IPS-18c (cell line): ENCODE data around the gene DTX3L.

Experiments
- H3K4me3 ChIP-seq: 2 replicates; pipeline ENCODE4 v1.7.0; 2013; ENCODE audit warnings: low read depth, mild to moderate bottlenecking, low read length, moderate library complexity; ENCODE audit not compliant: insufficient read depth
- H3K9me3 ChIP-seq: one replicate; pipeline ENCODE4 v1.6.1; 2013; ENCODE audit warnings: mild to moderate bottlenecking, low read length, moderate library complexity; ENCODE audit not compliant: control insufficient read depth, insufficient read depth

Gene DTX3L

DNA sequence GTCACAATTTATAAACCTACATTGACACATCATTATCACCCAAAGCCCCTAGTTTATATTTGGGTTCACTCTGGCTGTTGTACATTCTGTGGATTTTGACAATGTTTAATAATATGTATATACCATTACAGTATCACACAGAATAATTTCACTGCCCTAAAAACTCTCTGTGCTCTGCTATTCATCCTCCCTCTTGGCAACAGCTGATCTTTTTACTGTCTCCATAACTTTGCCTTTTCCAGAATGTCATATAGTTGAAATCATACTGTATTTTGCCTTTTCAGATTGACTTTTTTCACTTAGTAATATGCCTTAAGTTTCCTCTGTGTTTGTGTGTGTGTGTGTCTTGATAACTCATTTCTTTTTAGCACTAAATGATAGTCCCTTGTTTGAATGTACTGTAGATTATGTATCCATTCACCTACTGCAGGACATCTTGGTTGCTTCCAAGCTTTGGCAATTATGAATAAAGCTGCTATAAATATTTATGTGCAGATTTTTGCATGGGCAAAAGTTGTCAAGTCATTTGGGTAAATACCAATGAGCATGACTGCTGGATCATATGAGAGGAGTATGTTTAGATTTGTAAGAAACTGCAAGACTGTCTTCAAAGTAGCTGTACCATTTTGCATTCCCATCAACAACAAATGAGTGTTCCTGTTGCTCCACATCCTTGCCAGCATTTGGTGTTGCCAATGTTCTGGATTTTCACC is 22.8 kb downstream of the DTX3L start:
- Histone ChIP-seq H3K9me3 (no peaks in the 10 kb centered on the region), H3K4me3 (no peak overlapping the region)

DNA sequence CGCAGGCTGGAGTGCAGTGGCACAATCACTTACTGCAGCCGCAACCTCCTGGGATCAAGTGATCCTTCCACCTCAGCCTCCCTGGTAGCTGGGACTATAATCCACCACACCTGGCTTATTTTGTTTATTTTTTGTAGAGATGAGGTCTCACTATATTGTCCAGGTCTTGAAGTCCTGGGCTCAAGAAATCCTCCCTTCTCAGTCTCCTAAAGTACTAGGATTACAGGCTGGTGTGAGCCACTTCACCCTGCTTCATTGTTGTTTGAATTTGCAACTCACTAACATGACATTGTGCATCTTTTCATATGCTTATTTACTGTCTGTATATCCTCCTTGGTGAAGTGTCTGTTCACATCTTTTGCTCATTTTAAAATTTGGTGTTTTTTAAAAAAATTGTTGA is 23.4 kb downstream of the DTX3L start:
- Histone ChIP-seq H3K4me3 (no peak overlapping the region), H3K9me3 (no peaks in the 10 kb centered on the region)

DNA sequence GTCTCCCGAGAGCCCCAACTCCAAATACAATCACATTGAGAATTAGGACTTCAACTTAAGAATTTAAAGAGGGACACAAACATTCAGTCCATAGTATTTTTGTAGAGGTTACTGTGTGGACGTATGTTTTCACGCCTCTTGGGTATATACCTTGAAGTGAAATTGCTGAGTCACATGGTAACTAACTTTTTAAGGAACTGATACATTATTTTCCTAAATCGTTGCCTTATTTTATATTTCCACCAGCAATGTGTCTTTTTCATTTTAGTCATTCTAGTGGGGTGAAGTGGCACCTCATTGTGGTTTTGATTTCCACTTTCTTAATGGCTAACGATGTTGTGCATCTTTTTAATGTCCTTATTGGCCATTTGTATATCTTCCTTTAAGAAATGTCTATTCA is 25.2 kb downstream of the DTX3L start:
- H3K9me3 ChIP-seq: no peaks in the 10 kb centered on the region
- H3K4me3 ChIP-seq: no peak overlapping the region

DNA sequence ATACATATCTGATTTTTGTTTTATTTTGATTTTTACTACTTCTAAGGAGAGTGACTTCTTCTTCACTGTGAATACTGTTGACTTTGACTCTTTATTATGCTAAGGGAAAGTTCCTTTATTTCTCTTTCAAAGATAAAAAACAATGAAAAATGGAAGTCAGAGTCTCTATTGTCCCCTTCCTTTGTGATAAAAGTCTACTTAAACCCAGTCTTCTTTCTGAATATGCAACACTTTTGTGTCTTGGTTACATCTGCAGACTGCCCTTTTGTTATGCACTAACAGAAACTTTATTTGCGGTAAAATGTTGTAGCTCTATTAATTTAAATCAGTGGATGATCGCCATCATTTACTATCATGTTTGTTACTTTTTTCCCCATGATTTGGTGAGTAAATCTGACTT is 26.5 kb downstream of the DTX3L start:
- no peaks in the 10 kb centered on the region for H3K9me3 ChIP-seq
- no peak overlapping the region for H3K4me3 ChIP-seq

DNA sequence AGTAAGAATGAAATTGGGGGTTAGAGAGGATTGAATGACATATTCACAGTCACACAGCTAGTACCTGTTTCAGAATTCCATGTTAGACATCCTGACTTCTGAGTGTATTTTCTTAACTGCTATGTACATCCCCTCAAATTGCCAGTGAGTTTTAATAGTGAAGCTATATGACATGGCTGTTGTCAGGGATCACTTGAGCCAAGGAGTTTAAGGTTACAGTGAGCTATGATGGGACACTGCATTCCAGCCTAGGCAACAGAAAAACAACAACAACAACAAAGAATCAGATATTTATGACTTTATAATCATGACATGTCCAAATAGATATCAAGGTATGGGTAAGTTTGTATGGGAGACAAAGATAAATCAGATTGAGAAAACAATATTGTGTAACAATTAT is 29.9 kb downstream of the DTX3L start:
- H3K4me3 ChIP-seq: no peak overlapping the region
- no peaks in the 10 kb centered on the region for H3K9me3 ChIP-seq

DNA sequence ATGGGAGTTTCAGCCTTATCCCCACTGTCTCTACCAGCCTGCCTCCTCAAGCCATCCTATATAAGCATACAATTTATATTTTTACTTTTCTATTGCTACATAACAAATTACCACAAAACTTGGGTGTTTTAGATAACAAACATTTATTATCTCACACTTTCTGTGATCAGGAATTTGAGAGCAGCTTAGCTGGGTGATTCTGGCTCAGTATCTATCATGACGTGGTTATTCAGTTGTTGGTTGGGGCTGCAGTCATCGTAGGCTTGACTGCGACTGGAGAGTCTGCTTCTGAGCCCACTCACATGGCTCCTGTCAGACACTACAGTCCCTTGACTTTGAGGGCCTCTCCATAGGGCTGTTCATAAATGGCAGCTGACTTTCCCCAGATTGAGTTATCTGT is 34.0 kb downstream of the DTX3L start:
- H3K9me3 ChIP-seq: no peaks in the 10 kb centered on the region
- H3K4me3 ChIP-seq: no peak overlapping the region

DNA sequence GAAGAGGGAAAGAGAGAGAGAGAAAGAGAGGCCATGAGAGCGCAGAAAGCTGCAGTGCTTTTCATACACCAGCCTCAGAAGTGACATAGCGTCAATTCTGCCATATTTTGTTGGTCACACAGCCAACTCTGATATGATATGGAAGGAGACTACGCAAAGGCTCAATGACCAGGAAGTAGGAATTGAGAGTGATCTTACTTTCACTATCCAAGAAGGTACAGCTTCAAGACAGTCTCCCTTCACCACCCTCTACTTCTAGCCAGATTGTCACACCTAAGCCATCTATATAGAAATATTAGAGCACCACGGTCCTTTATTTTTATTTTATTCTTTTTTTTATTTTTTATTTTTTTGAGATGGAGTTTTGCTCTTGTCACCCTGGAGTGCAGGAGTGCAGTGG is 34.4 kb downstream of the DTX3L start:
- H3K4me3 ChIP-seq: no peak overlapping the region
- no peaks in the 10 kb centered on the region for H3K9me3 ChIP-seq

DNA sequence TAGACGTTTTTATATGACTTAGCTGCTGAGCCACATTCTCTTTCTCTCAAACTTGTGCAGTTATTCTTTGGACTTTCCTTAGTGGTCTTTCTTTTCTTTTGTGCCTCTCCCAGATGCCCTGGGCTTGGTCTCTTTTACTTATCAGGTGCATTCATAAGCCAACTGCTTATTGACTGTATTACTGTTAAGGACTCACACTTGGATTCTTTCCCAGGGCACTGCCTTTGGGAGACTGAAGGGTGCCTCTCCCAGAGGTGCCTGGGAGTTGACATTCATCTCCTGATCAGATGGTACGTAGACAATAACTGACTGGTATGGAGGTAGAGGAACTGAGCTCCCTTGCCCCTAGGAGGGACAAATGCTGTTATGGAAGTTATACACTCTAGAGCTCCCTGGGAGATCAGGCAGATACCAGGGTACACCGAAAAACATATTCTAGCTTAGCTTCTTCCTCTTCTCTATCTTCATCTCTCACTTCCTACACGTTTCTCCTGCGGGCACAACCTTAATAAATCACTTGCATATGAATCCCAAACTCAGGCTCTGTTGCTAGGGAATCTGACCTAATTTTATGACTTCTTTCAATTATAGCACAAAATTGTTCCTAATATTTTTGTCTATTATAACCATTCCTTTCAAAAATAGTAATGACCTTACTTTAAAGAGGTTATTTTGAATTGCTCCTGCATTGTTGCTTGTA is 38.0 kb downstream of the DTX3L start:
- H3K9me3 ChIP-seq: no peaks in the 10 kb centered on the region
- no peak overlapping the region for H3K4me3 ChIP-seq

DNA sequence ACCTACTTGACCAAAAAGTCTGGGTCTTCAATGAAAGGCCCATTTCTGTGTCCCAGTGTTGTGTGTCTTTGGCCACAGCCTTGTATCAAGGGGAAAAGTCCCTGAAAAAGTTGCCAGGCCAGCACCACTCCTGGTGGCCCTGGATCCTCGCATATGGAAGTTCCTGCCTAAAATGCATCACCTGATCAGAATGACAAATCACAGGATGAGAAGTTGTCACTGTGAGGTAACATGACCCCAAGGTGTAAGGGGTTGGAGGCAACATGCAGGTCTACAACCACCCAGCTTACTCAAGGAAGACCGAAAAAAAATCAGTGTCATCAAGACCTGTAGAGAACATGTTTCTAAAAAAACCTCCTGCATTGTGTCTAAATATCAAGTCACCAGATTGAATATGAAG is 38.9 kb downstream of the DTX3L start:
- no peak overlapping the region for H3K4me3 ChIP-seq
- no peaks in the 10 kb centered on the region for H3K9me3 ChIP-seq

DNA sequence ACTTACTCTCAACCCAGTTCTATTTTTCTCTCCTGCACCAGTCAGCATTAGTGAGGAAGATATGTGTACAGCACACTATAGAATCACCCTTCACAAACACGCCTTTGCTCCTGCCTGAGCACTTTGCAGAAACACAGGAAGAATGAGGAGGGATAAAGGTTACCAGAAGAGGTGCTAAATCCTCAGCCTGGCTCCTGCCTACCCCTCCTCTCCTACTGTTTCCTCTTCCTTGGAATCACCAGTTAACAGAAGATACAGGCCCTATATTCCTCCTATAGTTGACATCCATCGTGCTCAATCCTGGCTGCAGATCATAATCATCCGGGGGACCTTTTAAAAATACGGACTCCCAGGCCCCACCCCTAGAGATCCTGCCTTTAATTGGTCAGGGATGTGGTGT is 42.2 kb downstream of the DTX3L start:
- Histone ChIP-seq H3K9me3 (no peaks in the 10 kb centered on the region), H3K4me3 (no peak overlapping the region)

DNA sequence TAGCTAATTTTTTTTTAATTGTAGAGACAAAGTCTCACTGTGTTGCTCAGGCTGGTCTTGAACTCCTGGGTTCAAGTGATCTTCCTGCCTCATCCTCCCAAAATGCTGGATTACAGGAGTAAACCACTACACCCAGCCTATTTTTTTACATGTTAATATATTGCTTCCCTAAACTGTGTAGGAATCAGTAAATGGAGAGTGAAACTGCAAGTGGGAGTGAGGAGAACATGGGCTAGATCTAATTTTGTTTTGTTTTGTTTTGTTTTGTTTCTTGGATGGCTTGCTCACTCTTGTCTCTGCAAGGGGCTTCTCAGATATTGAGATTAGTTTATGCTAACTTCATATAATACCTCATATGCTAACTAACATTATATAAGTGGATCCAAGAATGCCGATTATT is 44.8 kb downstream of the DTX3L start:
- Histone ChIP-seq H3K9me3 (no peaks in the 10 kb centered on the region), H3K4me3 (no peak overlapping the region)

DNA sequence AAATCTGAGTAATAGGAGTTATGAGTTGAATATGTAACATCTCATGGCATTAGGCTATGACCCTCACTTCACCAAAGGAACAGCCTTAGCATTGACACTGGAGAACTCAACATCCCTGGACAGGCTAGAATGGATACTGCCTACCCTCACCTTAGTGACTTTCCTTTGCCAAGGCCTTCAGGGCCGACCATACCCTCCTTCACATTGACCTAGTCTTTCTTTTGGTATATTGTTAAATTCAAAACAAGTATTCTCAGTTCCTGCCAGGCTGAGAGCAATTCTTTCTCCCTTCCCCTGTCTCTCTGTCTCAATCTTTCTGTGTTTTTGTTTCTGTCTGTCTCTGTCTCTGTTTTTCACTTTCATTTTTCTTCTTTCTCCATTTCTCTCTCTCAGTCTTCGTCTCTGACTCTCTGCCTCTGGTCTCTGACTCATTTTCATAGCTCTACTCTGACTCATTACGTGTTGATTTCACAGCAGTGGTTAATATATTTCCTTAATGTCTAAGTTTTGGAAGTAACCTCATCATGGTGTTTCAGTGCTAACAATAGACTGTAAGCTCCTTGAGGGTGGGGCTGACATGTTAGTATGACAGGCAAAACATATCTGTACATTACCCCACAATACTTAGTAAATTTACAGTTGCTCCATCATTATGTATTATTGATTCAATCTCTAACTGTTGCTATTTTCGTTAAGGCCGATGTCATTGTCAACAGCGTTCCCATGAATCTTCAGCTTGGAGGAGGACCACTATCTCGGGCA is 45.8 kb downstream of the DTX3L start:
- Histone ChIP-seq H3K9me3 (no peaks in the 10 kb centered on the region), H3K4me3 (no peak overlapping the region)

DNA sequence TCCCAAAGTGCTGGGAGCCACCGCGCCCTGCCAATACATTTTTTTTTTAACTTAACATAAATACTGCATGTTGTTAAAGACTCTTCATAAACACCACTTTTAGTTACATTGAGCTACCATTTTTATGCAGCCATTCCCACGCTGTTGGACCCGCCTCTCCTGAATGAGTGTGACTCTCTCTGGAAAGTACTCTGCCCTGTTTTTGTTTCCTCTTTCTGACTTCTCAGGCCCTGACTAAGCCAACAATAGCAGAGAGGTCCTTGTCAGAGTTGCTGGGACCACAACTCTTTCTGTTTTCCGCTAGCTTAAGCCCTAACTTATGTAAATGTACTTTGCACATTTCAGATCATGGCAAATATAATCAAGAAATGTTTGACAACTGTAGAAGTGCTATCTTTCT is 48.6 kb downstream of the DTX3L start:
- Histone ChIP-seq H3K4me3 (no peak overlapping the region), H3K9me3 (no peaks in the 10 kb centered on the region)

DNA sequence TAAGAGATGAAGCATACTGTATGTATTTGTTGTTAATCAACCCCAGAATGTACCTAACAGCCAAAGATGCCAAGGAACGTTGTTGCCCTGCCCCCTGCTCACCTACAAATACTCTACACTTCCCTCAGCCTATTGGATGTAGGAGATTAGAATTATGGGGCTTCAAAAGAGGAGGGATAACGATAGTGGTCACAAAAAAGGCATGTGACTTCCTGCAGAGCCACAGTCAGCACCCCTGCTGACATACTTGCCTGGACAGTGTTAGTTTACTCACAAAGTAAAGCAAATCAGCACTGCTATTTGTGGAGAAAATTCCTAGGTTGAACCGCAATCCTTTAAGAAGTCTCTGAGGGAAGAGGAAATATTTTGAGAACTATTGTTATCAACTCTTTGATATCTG is 51.2 kb downstream of the DTX3L start:
- H3K4me3 ChIP-seq: no peak overlapping the region
- H3K9me3 ChIP-seq: peaks cover 3% of the 10 kb centered on the region

DNA sequence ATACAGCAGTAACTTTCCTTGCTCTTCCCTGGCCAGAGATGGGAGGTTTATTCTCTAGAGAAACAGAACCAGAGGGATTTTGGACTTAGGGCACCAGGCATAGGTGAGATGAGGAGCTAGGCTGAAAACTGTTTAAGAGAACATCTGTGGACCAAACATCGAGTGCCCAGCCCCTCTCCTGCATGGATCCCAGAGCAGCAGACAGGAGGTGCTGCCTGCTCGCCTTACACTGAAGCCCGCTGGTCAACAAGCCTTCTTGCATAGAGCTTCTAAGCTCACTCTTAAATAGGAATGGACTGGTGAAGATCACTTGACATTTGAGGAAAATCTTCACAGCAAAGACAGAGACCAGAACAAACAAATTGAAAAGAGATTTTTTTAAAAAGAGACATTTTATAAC is 54.5 kb downstream of the DTX3L start:
- Histone ChIP-seq H3K9me3 (peaks cover 3% of the 10 kb centered on the region), H3K4me3 (no peak overlapping the region)

DNA sequence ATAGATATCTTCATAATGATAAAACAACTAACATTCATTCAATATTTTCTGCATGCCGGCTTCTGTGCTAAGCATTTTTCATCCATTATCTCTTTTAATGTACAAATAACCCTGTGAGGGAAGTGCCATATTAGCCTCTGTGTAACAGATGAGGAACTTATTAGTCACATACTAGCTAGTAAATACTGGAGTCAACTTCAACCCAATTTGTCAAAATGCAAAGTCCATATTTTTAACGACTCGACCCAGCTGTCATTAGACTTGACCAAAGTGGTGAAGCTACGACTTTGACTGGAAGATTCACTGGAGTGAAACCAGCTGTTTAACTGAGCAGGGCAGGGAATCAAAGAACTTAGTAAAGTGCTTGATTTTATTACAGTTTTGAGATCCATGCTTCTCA is 54.9 kb downstream of the DTX3L start:
- no peak overlapping the region for H3K4me3 ChIP-seq
- H3K9me3 ChIP-seq: peaks cover 3% of the 10 kb centered on the region

DNA sequence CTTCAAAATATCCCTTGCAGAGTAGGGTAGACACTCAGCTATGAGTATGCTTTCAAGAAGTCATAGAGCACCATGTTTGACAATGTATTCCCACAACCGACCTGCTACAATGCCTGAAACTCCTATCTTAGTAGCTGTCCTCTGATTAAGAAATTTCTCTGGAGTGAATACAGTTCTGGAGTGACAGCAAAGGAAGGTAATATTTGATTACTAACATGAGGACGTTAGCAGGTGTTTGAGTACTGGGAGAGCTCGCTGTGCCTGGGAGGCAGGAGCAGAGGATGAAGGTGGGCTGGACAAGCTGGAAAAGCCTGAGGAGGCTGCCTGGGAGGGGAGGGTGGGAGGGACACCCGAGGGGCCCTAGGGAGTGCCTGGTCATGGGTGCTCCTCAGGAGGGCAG is 56.3 kb downstream of the DTX3L start:
- no peak overlapping the region for H3K4me3 ChIP-seq
- peaks cover 3% of the 10 kb centered on the region for H3K9me3 ChIP-seq

DNA sequence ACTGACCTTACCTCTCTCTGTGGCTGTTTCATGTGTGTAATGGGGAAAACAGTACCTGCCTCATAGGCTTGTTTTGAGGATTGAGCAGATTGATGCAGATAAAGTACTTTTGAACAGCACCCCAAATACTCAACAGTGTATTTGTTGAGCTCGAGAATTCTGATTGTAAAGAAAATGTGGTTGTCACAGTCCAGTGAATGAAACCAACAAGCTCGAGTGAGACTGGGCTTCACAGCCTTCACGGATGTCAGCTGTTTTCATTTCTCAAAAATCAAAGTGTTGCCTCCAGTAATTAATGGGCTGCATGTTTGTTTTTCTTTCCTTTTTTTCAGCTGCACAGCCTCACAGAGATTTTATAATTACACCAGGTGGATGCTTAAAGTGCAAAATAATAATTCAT is 57.0 kb downstream of the DTX3L start:
- Histone ChIP-seq H3K9me3 (peaks cover 3% of the 10 kb centered on the region), H3K4me3 (no peak overlapping the region)
